ENCODE data around the gene COL4A2. TPM values are rescaled to one million over a fixed set of nuclear protein-coding genes. Genes with fewer than 3 reads are reported as not detected.
A peak's percentile ranks its signal among the peaks of the same experiment; 100 is the strongest.

Gene COL4A2
- total RNA-seq, 1 donor from 2014 or later = 1,414 TPM

GRCh38 chr13:110353339-110353977 is 46.4 kb downstream of the COL4A2 start:
- Histone ChIP-seq H2AFZ (ENCODE audit: low read depth, low read length) (no peak overlapping the region), H3K9ac (ENCODE audit: low read length) (no peak overlapping the region), H3K27me3 (ENCODE audit: insufficient read depth, low read length) (no peaks in the 10 kb centered on the region), H3K4me2 (ENCODE audit: low read length) (no peak overlapping the region), H3K79me2 (ENCODE audit: insufficient read depth, low read length) (peaks cover 90% of the 10 kb centered on the region), H3K36me3 (ENCODE audit: insufficient read depth, low read length) (peaks cover 20% of the 10 kb centered on the region), H3K9me3 (ENCODE audit: insufficient read depth, low read depth, low read length) (no peaks in the 10 kb centered on the region), H3K27ac (ENCODE audit: low read depth, low read length) (no peak overlapping the region), H4K20me1 (ENCODE audit: insufficient read depth, low read length) (peaks cover 47% of the 10 kb centered on the region), H3K4me3 (ENCODE audit: insufficient read depth, low read depth, low read length) (no peak overlapping the region), H3K4me1 (ENCODE audit: insufficient read depth, low read length) (peaks cover 9% of the 10 kb centered on the region)
- H3K4me1 Mint-ChIP-seq (ENCODE audit: low read depth, unreplicated experiment) = peaks cover 60% of the 10 kb centered on the region
- FAIRE-seq (no peak), DNase-seq (ENCODE audit: low read depth) (no peak)
- H3K36me3 Mint-ChIP-seq (ENCODE audit: low read depth, unreplicated experiment) = peaks cover 39% of the 10 kb centered on the region
- TF ChIP-seq CTCF (IDR thresholded peaks at IDR 0.05; ENCODE audit: insufficient read depth, low read depth, low read length) (no peak), EZH2 (IDR thresholded peaks at IDR 0.05; ENCODE audit: insufficient read depth, low read length) (no peak)
- peak overlapping the region; percentile 78 for H3K27ac Mint-ChIP-seq (ENCODE audit: unreplicated experiment)
- H3K4me3 Mint-ChIP-seq (ENCODE audit: unreplicated experiment) = peak overlapping the region; percentile 21
- H3K27me3 Mint-ChIP-seq (ENCODE audit: low read depth, unreplicated experiment) = no peaks in the 10 kb centered on the region
- no peaks in the 10 kb centered on the region for H3K9me3 Mint-ChIP-seq (ENCODE audit: unreplicated experiment)

DNA sequence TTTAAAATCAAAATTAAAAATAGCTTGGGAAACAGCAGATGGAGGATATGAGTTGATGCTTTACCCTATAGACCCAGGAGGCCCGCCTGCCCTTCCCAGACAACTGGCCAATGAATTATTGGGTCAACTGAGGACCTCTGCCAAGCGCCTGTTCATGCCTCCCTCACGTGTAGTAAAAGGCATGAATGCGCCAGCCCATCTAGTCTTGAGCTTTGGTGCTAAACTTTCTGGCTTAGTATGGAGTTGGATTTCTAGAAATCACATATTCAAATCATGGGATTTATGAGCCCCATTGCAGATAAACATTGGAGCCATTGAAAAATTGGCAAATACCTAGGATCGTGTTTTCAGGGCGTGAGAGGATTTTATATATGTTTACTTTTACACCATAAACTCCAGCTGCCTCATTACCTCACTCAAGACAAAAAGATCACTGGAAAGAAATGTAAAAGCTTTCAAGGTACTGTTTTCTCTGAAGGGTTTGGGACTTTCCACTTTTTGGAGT is 47.1 kb downstream of the COL4A2 start:
- no peaks in the 10 kb centered on the region for H3K27me3 Mint-ChIP-seq (ENCODE audit: low read depth, unreplicated experiment)
- H3K4me1 ChIP-seq (ENCODE audit: insufficient read depth, low read length) = peaks cover 3% of the 10 kb centered on the region
- H3K4me1 Mint-ChIP-seq (ENCODE audit: low read depth, unreplicated experiment) = peaks cover 56% of the 10 kb centered on the region
- H3K27ac Mint-ChIP-seq (ENCODE audit: unreplicated experiment) = no peak overlapping the region
- H3K79me2 ChIP-seq (ENCODE audit: insufficient read depth, low read length) = peaks cover 85% of the 10 kb centered on the region
- H3K27ac ChIP-seq (ENCODE audit: low read depth, low read length) = no peak overlapping the region
- H2AFZ ChIP-seq (ENCODE audit: low read depth, low read length) = no peak overlapping the region
- H3K36me3 Mint-ChIP-seq (ENCODE audit: low read depth, unreplicated experiment) = peaks cover 44% of the 10 kb centered on the region
- peaks cover 25% of the 10 kb centered on the region for H3K36me3 ChIP-seq (ENCODE audit: insufficient read depth, low read length)
- FAIRE-seq = no peak
- no peaks in the 10 kb centered on the region for H3K27me3 ChIP-seq (ENCODE audit: insufficient read depth, low read length)
- no peak overlapping the region for H3K4me2 ChIP-seq (ENCODE audit: low read length)
- DNase-seq (ENCODE audit: low read depth) = no peak
- no peak overlapping the region for H3K9ac ChIP-seq (ENCODE audit: low read length)
- H3K9me3 ChIP-seq (ENCODE audit: insufficient read depth, low read depth, low read length) = no peaks in the 10 kb centered on the region
- TF ChIP-seq EZH2 (IDR thresholded peaks at IDR 0.05; ENCODE audit: insufficient read depth, low read length) = no peak
- no peak for TF ChIP-seq CTCF (IDR thresholded peaks at IDR 0.05; ENCODE audit: insufficient read depth, low read depth, low read length)
- no peaks in the 10 kb centered on the region for H3K9me3 Mint-ChIP-seq (ENCODE audit: unreplicated experiment)
- peaks cover 47% of the 10 kb centered on the region for H4K20me1 ChIP-seq (ENCODE audit: insufficient read depth, low read length)
- no peak overlapping the region for H3K4me3 ChIP-seq (ENCODE audit: insufficient read depth, low read depth, low read length)
- no peak overlapping the region for H3K4me3 Mint-ChIP-seq (ENCODE audit: unreplicated experiment)

Data from astrocyte (in vitro differentiated cells and primary cell).